ENCODE data around the gene PER3. TPM values are rescaled to one million over a fixed set of nuclear protein-coding genes. Genes with fewer than 3 reads are reported as not detected.

PER3 gene
- total and polyA plus RNA-seq, 9 of the 15 experiments (the other 6 are each of a cell fraction or from before 2014, with no cell fraction given): 11.9 to 22.5 (median 14.6) TPM

GRCh38 chr1:7871136-7871535 lies 87.0 kb downstream of the PER3 start:
- no peak for DNase-seq (ENCODE audit: extremely low read depth in 1 of 4, low spot score in 3 of 4)

More at GRCh38 chr1:7871136-7871535, 87.0 kb downstream of the PER3 start:
- intact Hi-C loops (cut with micrococcal nuclease) (no loop called here), in situ Hi-C loops (cut with MboI) (no loop called here)
- ATAC-seq: no peak
- peaks cover 0 to 1% of the 10 kb centered on the region in 2 experiments; a peak in 2 of 5 replicates for H3K4me1 ChIP-seq (replicated peaks in 1 of 2; ENCODE audit: control insufficient read depth in 2 of 2, insufficient read depth in 2 of 2, low read length in 2 of 2)
- BruUV-seq (replicated peaks): no TSS peak
- H3K27ac ChIP-seq (ENCODE audit: extremely low read depth, low read depth, low read length): no peak overlapping the region
- H3K9ac ChIP-seq (ENCODE audit: insufficient read depth in 1 of 2, low read depth in 2 of 2, low read length in 2 of 2): no peak overlapping the region
- no peaks in the 10 kb centered on the region for H4K20me1 ChIP-seq (replicated peaks; ENCODE audit: control insufficient read depth, insufficient read depth, low read length)
- WGBS (ENCODE audit: insufficient coverage, low coverage, missing lambda C conversion rate): 11% methylated on average over 6 of the region's 6 CpGs
- no peaks in the 10 kb centered on the region for H3K79me2 ChIP-seq (ENCODE audit: control insufficient read depth, insufficient read depth, low read length)
- H2AFZ ChIP-seq (ENCODE audit: low read depth, low read length): no peak overlapping the region
- FAIRE-seq: no peak
- POLR2A ChIA-PET: no interaction called here
- TF ChIP-seq ZNF644 (tag; IDR thresholded peaks at IDR 0.05; ENCODE audit: low read depth) (no peak), SMAD1 (IDR thresholded peaks at IDR 0.05; ENCODE audit: low read depth, low read length, partially characterized antibody) (no peak), HNRNPUL1 (IDR thresholded peaks at IDR 0.05; ENCODE audit: low read length) (no peak), ESRRA (IDR thresholded peaks at IDR 0.05; ENCODE audit: borderline replicate concordance, low read depth) (no peak), DIDO1 (tag; IDR thresholded peaks at IDR 0.05; ENCODE audit: low read depth) (no peak), ZNF311 (CRISPR knock-in tag; IDR thresholded peaks at IDR 0.05) (no peak), NCOA2 (IDR thresholded peaks at IDR 0.05; ENCODE audit: partially characterized antibody in 2 of 2) (no peak), RFX5 (IDR thresholded peaks at IDR 0.05; ENCODE audit: low read depth, low read length) (no peak), STAT5A (IDR thresholded peaks at IDR 0.05; ENCODE audit: borderline replicate concordance, low read length) (no peak), HNRNPH1 (optimal IDR thresholded peaks at IDR 0.05; ENCODE audit: low read depth, low read length) (no peak), E2F5 (CRISPR knock-in tag; IDR thresholded peaks at IDR 0.05) (no peak), FOXK1 (CRISPR knock-in tag; IDR thresholded peaks at IDR 0.05; ENCODE audit: borderline replicate concordance) (no peak), CEBPZ (IDR thresholded peaks at IDR 0.05; ENCODE audit: borderline replicate concordance, low read depth, low read length) (no peak), ZNF354B (CRISPR knock-in tag; IDR thresholded peaks at IDR 0.05) (no peak), ZKSCAN3 (CRISPR knock-in tag; IDR thresholded peaks at IDR 0.05) (no peak), ARID2 (IDR thresholded peaks at IDR 0.05) (no peak), IFI16 (CRISPR knock-in tag; IDR thresholded peaks at IDR 0.05) (no peak)
- TF ChIP-seq, protein P1, sequence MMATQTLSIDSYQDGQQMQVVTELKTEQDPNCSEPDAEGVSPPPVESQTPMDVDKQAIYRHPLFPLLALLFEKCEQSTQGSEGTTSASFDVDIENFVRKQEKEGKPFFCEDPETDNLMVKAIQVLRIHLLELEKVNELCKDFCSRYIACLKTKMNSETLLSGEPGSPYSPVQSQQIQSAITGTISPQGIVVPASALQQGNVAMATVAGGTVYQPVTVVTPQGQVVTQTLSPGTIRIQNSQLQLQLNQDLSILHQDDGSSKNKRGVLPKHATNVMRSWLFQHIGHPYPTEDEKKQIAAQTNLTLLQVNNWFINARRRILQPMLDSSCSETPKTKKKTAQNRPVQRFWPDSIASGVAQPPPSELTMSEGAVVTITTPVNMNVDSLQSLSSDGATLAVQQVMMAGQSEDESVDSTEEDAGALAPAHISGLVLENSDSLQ (IDR thresholded peaks at IDR 0.05): no peak
- TF ChIP-seq, protein P2, sequence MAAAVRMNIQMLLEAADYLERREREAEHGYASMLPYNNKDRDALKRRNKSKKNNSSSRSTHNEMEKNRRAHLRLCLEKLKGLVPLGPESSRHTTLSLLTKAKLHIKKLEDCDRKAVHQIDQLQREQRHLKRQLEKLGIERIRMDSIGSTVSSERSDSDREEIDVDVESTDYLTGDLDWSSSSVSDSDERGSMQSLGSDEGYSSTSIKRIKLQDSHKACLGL (CRISPR knock-in tag; IDR thresholded peaks at IDR 0.05; ENCODE audit: borderline replicate concordance, poor library complexity, severe bottlenecking): no peak
- H3K9me3 ChIP-seq (replicated peaks; ENCODE audit: control insufficient read depth, insufficient read depth, low read depth, low read length): no peaks in the 10 kb centered on the region
- no peaks in the 10 kb centered on the region for H3K9me1 ChIP-seq (ENCODE audit: control insufficient read depth, insufficient read depth, low read length)
- no peak overlapping the region for H3K4me2 ChIP-seq (ENCODE audit: insufficient read depth, low read length)
- no peaks in the 10 kb centered on the region for H3K36me3 ChIP-seq (ENCODE audit: control insufficient read depth, insufficient read depth, low read length)
- CTCF ChIA-PET (ENCODE audit: low intra/inter-chr PET ratio): interaction anchor here (0.6 kb wide), 1 partner anchor 32 kb away, joined by 3 read pairs; no protein-coding TSS in a partner anchor
- peaks cover 22 to 46% of the 10 kb centered on the region in 2 experiments for H3K27me3 ChIP-seq (ENCODE audit: control insufficient read depth in 2 of 2, insufficient read depth in 2 of 2, low read length in 2 of 2)
- no peak overlapping the region for H3K4me3 ChIP-seq

All from K562 (cell line).